GM12892 (cell line): ENCODE results near the gene C22orf31.

Experiments
- POLR2AphosphoS5 ChIP-seq: IDR thresholded peaks from 2 replicates; pipeline ENCODE4 v1.6.1; 2011; ENCODE audit warnings: low read depth, low read length, control low read depth
- TAF1 ChIP-seq: IDR thresholded peaks from 2 replicates; pipeline ENCODE4 v1.6.1; 2011; ENCODE audit warnings: low read depth, mild to moderate bottlenecking, control low read depth, low read length, borderline replicate concordance

DNA sequence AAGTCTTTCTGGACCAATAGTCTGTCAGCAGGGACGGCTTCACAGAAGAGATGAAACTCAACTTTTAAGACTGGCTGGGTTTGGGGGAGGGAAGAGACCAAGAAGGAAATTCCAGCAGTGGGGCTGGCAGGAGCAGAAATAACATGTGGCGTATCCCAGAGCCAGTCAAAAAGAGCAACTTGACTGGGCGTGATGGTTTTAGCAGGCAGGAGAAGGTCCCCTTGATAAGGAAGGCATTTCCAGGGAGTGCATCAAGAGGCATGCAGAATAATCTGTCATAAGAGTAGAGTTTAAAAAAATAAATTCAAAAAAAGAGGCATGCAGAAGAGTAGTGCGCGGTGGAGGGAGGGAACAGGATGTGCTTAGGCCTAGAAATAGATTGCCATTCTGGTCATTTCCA, 52.5 kb downstream of the C22orf31 start:
- TF ChIP-seq POLR2AphosphoS5 (no peak), TAF1 (no peak)
